EL (cell line): ENCODE measurements around the gene VGLL4.

Source experiments
- DNase-seq: peaks from one replicate; pipeline ENCODE4 v3.0.0-alpha.2; 2016

The VGLL4 gene

DNA sequence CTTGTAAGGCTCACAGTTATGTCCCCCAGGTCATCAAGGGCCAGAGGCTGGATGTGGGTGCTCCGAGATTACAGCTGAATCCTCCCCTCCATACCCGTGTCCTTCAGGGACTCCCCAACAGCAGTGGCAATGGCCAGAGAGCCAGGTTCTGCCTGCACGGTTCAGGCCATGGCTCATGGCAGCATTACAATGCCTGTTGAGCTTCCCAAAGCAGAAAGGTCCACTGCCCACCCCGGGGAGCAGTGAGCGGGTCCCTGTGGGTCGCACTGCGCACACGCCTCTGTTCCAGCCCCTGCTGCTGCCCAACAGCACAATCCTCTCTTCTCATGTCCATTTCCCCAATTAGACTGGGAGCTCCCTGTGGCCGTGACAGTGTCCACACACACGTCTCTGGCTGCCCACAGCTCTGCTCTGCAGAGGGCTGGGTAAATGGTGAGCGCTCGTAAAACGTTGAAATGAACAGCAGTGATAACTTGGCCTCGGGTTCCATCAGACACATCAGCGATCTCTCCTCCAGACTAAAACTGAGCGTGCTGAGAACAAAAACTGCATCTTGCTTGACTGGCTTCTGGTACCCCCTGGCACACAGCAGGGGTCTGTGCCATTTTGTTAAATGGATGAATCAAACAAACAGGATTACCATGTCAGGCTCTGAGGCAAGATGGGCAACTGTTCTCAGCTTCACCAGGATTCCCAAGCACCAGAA is 80.4 kb downstream of the VGLL4 start:
- no peak for DNase-seq

DNA sequence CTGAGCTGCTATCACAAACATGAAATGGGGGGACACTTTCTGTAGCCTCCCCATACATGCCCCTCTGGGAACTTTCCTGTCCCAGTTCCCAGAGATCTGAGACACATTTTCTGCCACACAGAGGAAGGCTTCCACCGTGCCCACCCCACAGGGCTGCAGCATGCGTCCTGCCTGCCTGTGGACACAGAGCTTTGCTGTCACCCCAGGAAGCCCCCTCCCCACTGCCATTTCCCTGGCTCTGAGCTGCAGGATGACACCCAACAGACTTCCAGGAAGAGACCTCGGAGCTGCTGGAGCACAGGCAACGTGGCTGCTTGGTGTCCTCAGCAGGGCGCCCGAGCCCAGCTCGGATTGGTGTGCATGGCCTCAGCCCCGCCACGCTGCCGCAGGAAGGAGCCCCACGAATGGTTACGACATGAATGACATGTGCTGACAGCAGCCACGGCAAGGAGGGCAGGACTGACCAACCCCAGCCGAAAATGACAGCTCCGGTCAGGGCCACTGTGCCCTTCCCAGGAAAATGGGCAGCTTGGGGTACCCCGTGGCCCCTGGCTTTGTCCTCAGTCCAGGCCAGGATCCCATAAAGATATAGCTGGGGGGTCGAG is 81.3 kb downstream of the VGLL4 start:
- no peak for DNase-seq

DNA sequence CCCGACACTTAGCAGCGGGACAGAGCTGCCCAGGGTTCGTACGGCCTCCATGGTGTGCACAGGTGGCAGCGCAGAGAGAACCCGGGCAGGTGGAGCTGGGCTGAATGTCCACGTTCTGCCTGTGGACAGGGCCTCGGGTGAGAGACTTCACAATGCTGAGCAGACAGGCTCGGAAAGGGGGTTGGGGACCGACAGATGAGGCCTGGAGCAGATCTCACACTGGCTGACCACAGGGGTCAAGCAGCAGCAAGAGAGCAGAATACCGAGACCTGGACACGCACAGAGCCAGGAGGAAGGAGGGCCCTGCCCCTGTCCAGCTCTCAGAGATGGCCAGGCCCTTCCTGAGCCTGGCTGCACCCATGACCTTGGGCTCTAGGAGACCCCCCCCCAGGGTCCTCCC is 83.0 kb downstream of the VGLL4 start:
- DNase-seq = no peak

DNA sequence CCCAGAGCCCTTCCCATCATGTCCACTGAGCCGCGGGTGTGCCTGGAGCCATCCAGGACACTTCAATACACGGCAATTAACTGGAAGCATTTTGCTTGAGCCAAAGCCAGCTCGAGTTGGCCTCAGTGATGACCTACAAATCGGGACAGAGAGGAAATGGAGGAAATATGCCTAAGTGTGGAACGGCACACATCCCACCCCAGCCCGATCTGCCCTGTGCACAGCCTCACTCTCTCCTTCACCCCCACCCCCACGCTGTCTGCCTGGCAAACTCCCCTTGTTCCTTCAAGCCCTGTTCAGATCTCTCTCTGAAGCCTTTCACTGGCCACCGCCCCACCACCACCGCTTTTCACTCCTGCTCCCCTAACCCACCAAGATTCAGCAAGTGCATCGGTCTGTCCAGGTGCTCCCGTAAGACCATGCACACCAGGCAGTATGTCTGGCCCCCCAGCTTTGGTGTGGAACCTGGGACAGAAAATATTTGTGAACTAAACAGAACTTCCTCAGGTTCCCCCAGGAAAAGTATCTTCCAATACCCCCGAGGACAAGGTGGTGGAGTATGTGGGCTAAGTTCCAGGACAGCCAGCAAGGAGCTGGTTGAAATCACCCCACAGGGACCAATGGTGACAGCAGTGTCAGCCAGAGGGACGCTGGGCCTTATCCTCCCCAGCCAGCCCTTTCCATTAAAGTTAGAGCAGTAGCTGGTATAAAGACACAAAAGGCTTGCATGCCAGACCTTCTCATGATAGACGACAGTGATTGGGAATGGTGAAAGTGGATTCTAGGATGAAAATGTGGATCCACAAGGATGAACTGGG is 83.7 kb downstream of the VGLL4 start:
- no peak for DNase-seq

DNA sequence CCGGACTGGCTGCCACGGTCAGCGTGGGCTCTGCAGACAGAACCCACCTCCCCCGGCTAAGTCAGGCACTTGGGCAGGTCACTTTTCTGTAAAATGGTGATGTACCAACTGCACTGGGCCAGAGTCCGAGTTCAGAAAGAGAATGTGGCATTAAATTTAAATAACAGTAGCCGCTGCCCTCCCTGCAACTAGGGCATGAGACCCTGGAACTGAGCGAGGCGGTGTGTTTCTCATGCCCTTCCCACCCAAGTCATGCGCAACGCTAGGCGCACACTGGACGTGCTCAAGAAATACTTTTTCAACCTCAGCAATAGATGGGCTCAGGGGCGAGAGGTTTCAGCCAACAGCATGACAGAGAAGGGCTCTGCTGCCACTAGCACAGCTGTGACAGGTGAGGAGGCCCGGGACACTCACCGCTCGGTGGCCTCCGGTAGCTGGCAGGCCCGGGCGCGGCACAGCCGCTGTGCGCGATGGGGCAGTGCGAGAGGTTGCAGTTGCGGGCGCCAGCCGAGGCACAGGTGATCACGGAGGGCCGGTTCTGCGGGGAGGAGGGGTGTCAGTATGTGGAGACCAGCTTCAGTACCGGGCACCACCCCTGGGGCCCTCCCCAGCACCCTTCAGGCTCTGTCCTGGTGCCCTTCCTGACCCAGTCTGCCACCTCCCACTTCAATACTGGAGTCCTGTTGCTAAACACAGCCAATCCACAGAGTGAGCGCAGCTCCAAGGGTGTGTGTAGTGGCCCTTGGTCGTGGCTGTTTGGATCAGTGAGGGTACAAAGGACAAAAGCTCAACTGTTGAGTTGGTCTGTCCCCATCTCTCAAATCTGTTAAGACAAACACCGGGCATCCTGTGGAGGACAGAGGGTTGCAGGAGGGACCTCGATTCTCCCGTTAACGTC is 84.5 kb downstream of the VGLL4 start:
- DNase-seq = no peak

DNA sequence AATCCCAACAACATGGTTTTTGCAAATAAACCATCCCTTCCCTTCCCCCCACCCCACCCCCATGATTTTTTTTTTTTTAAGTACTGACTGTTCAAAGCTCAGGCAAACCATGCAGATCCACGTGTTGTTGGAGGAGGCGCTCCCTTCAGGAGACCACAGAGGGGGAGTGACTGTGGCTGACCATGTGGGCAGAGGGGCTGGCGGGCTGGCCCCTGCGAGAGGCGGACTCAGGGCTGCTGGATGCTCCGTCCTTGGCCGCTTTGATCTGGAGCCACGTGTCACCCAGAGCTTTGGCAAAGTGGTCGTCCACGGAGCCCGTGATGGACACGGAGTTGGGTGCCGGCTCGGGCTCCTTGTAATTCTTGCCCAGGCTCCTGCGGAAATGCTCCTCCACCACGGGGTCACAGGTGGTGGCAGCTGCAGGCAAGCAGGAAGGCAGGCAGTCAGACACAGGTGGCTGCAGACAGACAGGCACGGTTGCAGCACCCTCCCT is 85.3 kb downstream of the VGLL4 start:
- DNase-seq = no peak

DNA sequence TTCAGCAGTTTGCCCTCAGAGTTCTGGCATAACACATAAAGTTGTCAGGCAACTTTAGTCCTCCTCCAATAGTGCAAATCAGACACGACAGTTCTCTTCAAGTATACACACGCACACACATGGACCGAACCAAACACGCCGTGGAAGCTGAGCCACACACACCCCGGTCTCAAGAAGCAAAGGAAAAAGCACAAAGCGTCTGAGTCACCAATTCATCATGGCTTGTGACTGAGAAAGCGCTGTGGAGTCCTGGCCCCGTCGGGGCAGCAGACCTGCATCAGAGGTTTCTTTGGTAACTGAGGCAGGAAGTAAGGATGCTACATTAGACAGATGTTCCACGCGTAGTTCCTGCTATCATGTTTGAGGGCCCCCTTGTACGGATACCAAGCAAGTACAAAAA is 85.7 kb downstream of the VGLL4 start:
- DNase-seq = peak; percentile 74

DNA sequence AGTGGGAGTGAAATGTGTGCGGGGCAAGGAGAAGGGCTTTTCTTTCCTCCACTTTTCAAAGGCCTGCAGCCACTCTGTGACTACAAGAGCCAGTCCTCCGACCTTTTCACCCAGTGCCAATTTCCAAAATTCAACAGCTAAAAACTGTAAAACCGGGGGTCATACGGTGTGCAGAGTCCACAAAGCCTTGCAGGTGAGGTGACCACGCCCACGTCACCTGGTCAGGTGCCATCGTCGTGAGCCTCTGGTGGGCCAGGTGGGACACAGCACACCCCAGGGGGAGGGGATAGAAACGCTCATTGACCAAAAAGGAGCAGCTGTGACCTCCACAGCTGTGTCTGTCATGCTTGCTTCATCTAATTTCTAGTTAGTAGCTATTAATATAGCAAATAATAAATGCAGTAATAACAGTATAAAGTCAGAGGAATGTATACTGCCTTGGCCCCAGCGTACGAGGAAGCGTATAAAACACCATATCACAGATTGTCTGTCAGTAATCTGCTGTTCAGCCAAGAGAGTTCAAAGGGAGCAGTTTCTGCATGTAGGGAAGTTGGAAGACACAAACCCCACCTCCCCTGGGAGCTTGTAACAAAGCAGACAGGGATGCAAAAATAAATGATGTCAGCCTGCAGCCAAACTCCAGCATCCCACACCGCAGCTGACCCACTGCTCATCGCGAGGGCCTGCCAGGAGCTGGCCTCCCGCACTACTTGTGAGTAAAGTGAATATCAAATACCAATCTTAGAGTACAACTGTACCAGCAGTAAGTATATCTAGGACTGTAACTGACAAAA is 86.7 kb downstream of the VGLL4 start:
- DNase-seq = peak; percentile 19

DNA sequence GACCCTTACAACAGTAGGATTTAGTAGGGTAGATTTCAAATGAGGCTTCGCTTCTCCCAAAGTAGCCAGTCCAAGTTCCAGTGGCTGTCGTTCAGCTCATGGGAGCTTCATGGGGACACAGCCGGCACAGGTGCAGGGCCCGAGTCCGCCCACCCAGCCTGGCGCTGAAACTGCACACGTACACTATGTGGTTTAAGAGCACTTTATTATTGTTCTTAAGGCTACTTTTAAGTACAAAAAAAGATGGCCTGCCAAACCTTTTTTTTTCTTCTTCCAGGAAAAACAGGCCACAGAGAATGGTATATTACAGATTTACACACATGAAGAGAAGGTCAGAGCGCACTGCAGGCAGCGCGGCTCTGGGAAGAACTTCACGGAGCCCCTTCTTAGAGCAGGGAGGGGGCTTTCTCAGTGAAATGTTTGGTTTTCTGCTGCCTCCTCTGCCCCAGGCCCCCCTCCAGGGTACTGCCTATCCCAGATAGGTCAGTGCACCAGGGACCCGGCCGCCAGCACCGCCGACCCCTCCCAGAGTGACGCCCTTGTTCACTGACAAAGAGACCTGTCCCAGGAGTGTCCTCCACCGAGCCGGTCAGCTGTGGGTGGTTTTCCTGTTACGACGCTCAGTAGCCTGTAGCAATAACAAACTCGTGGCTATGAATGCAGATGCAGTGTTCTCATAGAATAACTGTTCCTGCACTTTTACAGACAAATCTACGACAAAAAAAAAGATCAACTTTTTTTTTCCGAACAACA is 87.7 kb downstream of the VGLL4 start:
- no peak for DNase-seq

DNA sequence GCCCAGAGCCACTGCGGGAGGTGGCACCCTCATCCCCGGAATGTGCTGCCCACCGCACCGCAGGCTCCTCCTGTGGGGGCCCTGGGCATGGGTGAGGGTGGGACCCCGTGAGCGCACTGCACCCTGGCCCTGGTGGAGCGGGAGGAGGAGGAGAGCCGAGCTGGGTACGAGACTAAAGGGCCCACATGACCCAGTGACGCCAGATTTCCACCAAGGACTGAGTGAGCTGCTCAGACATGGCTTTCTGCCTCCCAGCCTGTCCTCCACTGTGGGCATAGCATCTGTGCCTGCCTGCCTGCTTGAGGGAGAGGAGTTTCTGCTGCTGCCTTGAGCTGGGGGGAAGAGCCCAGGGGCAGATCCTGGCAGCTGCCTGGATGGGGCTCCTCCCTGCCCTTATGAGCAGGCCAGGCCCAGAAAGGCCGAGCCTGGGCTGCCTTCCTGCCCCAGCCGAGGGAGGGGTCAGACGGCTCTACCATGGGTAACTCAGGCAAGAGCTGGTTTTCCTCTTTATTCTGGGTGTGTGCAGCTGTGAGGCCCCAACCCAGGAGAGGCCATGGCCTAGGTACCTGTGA is 88.4 kb downstream of the VGLL4 start:
- no peak for DNase-seq

DNA sequence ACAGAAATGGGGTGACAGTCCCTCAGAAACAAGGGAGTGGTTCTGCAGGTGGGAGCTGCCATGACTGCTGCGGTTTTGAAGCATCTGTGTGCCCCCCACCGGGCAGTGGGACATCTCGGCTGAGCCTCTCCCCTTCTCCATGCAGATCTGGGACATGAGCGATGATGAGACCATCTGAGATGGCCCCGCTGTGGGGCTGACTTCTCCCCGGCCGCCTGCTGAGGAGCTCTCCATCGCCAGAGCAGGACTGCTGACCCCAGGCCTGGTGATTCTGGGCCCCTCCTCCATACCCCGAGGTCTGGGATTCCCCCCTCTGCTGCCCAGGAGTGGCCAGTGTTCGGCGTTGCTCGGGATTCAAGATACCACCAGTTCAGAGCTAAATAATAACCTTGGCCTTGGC is 89.0 kb downstream of the VGLL4 start:
- no peak for DNase-seq

DNA sequence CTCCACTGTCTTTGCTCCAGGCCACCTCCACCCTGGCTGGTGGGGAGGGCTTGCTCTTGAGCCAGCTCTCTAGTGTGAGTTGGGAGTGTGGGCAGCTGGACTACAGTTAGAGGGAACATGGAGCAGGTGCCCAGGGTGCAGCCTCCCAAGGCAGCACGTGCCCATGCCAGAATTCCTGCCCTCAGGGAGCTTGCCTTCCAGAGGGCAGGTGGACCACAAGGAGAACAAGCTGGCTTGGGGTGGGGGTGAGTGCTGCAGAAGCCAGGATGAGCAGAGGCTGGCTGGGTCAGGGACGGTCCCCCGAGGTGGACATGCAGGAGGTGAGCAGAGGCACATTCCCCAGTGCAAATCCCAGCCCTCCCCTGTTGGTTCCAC is 89.5 kb downstream of the VGLL4 start:
- DNase-seq = no peak

DNA sequence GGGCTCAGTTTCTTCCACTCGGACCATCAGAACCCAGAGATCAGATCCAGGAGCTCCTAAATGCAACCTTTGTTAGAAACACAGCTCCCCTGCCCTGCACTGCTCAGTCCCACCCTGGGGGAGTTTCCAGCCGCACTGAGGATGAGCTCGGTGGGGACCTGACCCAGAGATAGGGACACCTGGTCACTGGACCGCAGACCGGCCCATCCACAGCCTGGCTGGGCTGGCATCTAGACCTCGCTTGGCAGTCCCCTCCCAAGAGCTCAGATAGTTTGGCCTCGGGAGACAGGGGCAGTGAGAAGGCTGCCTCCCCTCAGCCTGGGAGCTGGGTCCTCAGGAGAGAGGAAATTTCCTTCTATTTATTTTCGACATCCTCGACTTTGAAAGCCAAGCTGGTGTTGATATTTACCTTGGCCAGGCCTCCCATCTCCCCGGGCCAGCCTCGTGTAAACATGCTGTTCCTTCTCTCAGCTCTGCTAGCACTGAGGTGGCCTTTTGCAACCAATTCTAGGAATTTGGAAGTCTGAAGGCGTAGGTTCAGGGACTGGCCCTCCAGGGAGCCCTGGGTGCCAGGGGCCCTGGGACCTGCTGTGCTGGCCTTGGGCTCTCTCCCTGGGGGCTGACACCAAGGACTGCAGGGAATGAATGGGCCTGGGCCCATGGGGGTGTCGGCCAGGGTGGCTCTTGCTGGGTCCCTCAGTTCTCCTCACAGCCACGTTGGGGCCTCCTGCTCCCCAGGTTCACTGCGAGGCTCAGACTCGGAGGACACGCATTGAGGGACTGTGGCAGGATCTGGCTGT is 90.1 kb downstream of the VGLL4 start:
- no peak for DNase-seq

DNA sequence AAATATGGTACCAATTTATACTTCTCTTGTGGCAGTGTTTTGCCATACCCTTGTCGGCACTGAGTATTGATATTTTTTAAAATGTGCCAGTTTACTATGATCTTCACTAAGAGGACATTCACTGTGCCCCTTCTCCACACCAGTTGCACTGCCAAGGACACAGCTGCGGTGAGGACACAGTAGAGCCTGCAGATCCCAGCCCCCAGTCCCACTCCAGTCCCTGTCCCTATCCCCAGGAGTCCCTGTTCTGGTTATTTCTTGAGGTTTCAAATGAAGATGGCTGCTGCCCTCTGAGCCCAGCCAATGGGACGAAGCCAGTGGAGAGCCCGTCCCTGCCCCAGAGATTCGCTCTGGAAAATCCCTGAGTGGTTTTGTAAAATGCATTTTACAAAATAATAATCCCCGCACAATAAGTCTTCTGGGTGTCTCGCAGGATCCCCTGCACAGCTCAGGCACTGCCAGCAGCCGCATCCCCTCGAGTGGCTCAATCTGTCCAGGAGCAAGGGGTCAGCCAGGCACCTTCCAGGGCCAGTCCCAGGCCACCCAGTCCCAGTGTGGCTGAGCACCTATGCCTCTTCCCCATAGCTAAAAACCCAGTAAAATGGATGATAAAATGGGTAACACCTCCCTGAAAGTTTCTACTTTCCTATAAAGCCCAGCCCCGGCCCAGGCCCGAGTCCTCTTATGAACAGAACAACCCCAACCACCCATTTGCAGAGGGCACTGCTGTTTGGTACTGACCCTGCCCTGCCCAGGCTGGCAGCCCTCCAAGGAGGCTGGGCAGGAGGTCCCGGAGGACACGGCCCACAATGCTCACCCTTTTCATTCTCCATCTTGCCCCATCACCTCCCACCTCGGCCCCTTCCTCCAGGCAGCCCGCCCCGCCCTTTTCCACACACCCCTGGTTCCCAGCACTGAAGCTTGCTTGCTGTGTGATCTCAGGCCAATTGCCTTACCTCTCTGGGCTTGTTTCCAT is 91.1 kb downstream of the VGLL4 start:
- DNase-seq = no peak

DNA sequence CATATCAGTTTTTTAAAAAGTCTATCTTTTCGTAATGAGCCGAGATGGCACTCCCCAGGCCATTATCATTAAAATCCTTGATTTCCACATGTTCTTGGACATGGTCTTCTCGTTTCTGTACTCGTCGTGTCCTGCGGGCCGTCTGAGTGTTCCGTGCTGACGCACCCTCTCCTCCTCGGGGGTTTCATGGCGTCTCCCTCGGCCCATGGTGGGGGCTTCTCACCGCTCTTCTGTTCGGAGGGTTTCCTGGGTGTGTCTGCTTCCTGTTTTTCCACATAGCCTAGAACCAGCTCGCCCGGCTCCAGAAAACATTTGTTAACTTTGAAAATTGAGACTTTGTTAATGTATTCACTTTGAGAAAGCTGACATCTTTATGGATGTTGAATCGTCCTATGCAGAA is 92.7 kb downstream of the VGLL4 start:
- DNase-seq = no peak

DNA sequence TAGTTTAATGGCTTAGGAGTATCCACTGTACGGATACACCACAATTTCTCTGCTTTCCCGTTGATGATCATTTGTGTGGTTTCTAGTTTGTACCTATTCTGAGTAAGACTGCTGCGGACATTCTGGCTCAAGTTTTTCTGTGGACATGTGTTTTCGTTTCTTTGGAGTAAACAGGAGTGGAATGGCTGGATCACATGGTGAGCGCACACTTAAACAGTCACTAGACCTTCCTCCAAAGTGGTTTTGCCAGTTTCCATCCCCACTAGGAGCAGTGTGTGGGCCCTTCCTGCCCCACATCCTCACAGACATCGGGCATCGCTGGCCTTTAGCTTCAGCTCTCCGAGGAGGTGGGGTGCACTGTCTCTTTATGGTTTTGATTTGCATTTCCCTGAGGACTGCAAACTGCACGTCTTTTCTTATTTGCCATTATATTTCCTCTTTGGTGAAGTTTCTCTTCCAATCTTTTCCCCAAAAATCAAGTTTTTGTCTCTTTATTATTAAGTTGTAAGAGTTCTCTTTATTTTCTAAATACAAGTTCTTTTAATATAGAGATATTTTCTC is 94.1 kb downstream of the VGLL4 start:
- DNase-seq = no peak

DNA sequence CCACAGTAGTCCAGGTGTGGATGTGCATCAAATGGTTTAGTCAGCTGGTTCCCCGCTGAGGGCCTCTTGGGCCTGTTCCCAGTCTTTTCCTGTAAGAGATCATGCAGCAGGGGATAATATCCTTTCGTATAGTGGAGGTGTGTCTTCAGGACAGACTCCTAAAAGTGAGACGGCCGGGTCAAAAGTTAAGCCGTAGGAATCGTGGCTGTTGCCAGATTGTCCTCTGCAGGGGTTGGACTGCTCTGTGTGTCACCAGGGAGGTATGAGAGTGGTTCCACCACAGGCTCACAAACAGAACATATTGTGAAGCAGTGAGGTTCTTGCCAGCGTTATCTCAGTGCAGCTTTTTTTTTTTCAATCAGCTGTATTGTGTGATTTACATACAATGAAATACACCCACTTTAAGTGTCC is 95.0 kb downstream of the VGLL4 start:
- peak; percentile 74 for DNase-seq

DNA sequence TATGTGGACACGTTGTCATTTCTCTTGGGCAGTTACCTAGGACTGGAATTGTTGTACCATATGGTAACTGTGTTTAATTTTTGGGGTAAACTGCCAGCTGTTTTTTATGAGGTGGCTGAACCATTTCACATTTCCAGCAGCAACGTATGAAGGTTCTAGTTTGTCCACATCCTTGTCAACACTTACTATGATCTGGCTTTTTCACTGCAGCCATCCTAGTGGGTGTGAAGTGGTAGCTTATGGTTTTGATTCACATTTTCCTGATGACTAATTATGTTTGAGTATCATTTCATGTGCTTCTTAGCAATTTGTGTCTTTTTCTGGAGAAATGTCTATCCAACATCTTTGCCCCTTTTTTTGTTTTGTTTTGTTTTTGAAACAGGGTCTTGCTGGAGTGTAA is 96.2 kb downstream of the VGLL4 start:
- DNase-seq = no peak
